KMS-11 (cell line): Measurements from ENCODE around the gene CDKN2C.
"Not testable (repeated sequence)": the region's sequence is repeated elsewhere in the genome, so short reads cannot be mapped to it uniquely, and the experiment has no call there.

Source experiments
- H2AFZ ChIP-seq: fragments of 200-600 bp; sonication (generic); 2 replicates; pipeline ENCODE4 v1.6.1; 2016; ENCODE audit warnings: antibody characterized with exemption, mixed run types, low read depth
- H3K27ac ChIP-seq: fragments of 200-600 bp; sonication (generic); 2 replicates; pipeline ENCODE4 v1.6.1; 2016; ENCODE audit warnings: mild to moderate bottlenecking, mixed run types
- H3K27me3 ChIP-seq: fragments of 200-600 bp; sonication (generic); 2 replicates; pipeline ENCODE4 v1.6.1; 2017; ENCODE audit warnings: mild to moderate bottlenecking, low read depth, mixed run types, moderate library complexity; ENCODE audit not compliant: insufficient read depth
- H3K36me3 ChIP-seq: fragments of 200-600 bp; sonication (generic); 2 replicates; pipeline ENCODE4 v1.6.1; 2017; ENCODE audit warnings: mild to moderate bottlenecking, mixed run types; ENCODE audit not compliant: insufficient read depth
- H3K4me1 ChIP-seq: fragments of 200-600 bp; sonication (generic); 2 replicates; pipeline ENCODE4 v1.6.1; 2016; ENCODE audit warnings: mild to moderate bottlenecking, low read depth, mixed run types; ENCODE audit not compliant: poor library complexity, severe bottlenecking
- H3K4me2 ChIP-seq: fragments of 200-600 bp; sonication (generic); 2 replicates; pipeline ENCODE4 v1.7.0; 2016; ENCODE audit warnings: mild to moderate bottlenecking, mixed run types
- H3K4me3 ChIP-seq: fragments of 200-600 bp; sonication (generic); IDR thresholded peaks from 2 replicates; pipeline ENCODE4 v1.6.1; 2017; ENCODE audit warnings: low read depth, low read length, mixed read lengths; ENCODE audit not compliant: insufficient read depth
- H3K79me2 ChIP-seq: fragments of 200-600 bp; sonication (generic); 2 replicates; pipeline ENCODE4 v1.6.1; 2016; ENCODE audit warnings: low read depth, mixed run types; ENCODE audit not compliant: insufficient read depth
- H3K9ac ChIP-seq: fragments of 200-600 bp; sonication (generic); 2 replicates; pipeline ENCODE4 v1.6.1; 2016; ENCODE audit warnings: mild to moderate bottlenecking, mixed run types
- H4K20me1 ChIP-seq: fragments of 200-600 bp; sonication (generic); 2 replicates; pipeline ENCODE4 v1.6.1; 2016; ENCODE audit warnings: mild to moderate bottlenecking, mixed run types; ENCODE audit not compliant: insufficient read depth
- CTCF ChIP-seq: fragments of 200-600 bp; sonication (generic); conservative IDR thresholded peaks from 2 replicates; pipeline ENCODE4 v1.6.1; 2017; ENCODE audit warnings: low read depth, mild to moderate bottlenecking, antibody characterized with exemption, low read length, moderate library complexity, mixed read lengths

The CDKN2C gene

GRCh38 chr1:51002516-51002915 lies 32.5 kb downstream of the CDKN2C start:
- no peak for TF ChIP-seq CTCF
- H3K36me3 ChIP-seq: no peaks in the 10 kb centered on the region
- H3K79me2 ChIP-seq: no peaks in the 10 kb centered on the region
- H3K4me2 ChIP-seq: no peak overlapping the region
- no peak overlapping the region for H3K9ac ChIP-seq
- no peaks in the 10 kb centered on the region for H4K20me1 ChIP-seq
- H3K27me3 ChIP-seq: no peaks in the 10 kb centered on the region
- H2AFZ ChIP-seq: no peak overlapping the region
- H3K27ac ChIP-seq: no peak overlapping the region
- no peak overlapping the region for H3K4me3 ChIP-seq
- H3K4me1 ChIP-seq: no peaks in the 10 kb centered on the region

- H3K4me3 ChIP-seq, H2AFZ ChIP-seq, H3K9ac ChIP-seq, H3K27me3 ChIP-seq, H3K36me3 ChIP-seq, H3K79me2 ChIP-seq, H3K4me1 ChIP-seq, H4K20me1 ChIP-seq, H3K4me2 ChIP-seq, H3K27ac ChIP-seq: not testable (repeated sequence)
Observed at GRCh38 chr1:51005549-51005948, 35.5 kb downstream of the CDKN2C start.

- H3K4me2 ChIP-seq: no peak overlapping the region
- no peak overlapping the region for H2AFZ ChIP-seq
- H3K79me2 ChIP-seq: no peaks in the 10 kb centered on the region
- no peak overlapping the region for H3K9ac ChIP-seq
- no peak overlapping the region for H3K27ac ChIP-seq
- H3K4me1 ChIP-seq: no peaks in the 10 kb centered on the region
- TF ChIP-seq CTCF: no peak
- H3K4me3 ChIP-seq: no peak overlapping the region
- H4K20me1 ChIP-seq: no peaks in the 10 kb centered on the region
- no peaks in the 10 kb centered on the region for H3K36me3 ChIP-seq
- H3K27me3 ChIP-seq: no peaks in the 10 kb centered on the region
Observed at GRCh38 chr1:51009381-51009780, 39.3 kb downstream of the CDKN2C start.

- Histone ChIP-seq H3K36me3 (no peaks in the 10 kb centered on the region), H3K9ac (no peak overlapping the region), H3K4me1 (no peaks in the 10 kb centered on the region), H4K20me1 (no peaks in the 10 kb centered on the region), H3K27ac (no peak overlapping the region), H3K4me3 (no peak overlapping the region), H3K27me3 (no peaks in the 10 kb centered on the region), H3K79me2 (no peaks in the 10 kb centered on the region), H2AFZ (no peak overlapping the region), H3K4me2 (no peak overlapping the region)
- TF ChIP-seq CTCF: no peak
Observed at GRCh38 chr1:51014878-51015277, 44.8 kb downstream of the CDKN2C start.

GRCh38 chr1:51019811-51020210 lies 49.8 kb downstream of the CDKN2C start:
- no peak overlapping the region for H3K9ac ChIP-seq
- no peak overlapping the region for H3K27ac ChIP-seq
- H4K20me1 ChIP-seq: no peaks in the 10 kb centered on the region
- no peaks in the 10 kb centered on the region for H3K27me3 ChIP-seq
- H3K4me3 ChIP-seq: no peak overlapping the region
- H3K4me2 ChIP-seq: no peak overlapping the region
- no peak overlapping the region for H2AFZ ChIP-seq
- TF ChIP-seq CTCF: no peak
- no peaks in the 10 kb centered on the region for H3K4me1 ChIP-seq
- H3K36me3 ChIP-seq: no peaks in the 10 kb centered on the region
- no peaks in the 10 kb centered on the region for H3K79me2 ChIP-seq
